HepG2 (cell line): ENCODE measurements around the gene DUS1L. TPM values are rescaled to one million over a fixed set of nuclear protein-coding genes. Genes with fewer than 3 reads are reported as not detected.

ENCODE experiments used
- AGO2 ChIP-seq: fragments of 200-400 bp; formaldehyde crosslinking; optimal IDR thresholded peaks from 2 replicates; pipeline ENCODE3; 2017; ENCODE audit warnings: mild to moderate bottlenecking, low read depth, low read length, moderate library complexity
- GLMP ChIP-seq: sonication (generic); formaldehyde crosslinking; IDR thresholded peaks from 2 replicates; pipeline ENCODE4 v1.9.0; 2021; ENCODE audit warnings: missing genetic modification reagents, mild to moderate bottlenecking, borderline replicate concordance
- HDAC6 ChIP-seq: fragments of 200-600 bp; sonication (generic); IDR thresholded peaks from 2 replicates; pipeline ENCODE4 v1.7.0; 2017; ENCODE audit warnings: mild to moderate bottlenecking, antibody characterized with exemption, low read length, low read depth
- HES4 ChIP-seq: sonication (generic); formaldehyde crosslinking; IDR thresholded peaks from 2 replicates; pipeline ENCODE4 v1.9.0; 2021; ENCODE audit warnings: mild to moderate bottlenecking, missing genetic modification reagents, borderline replicate concordance
- JARID2 ChIP-seq: sonication (generic); formaldehyde crosslinking; IDR thresholded peaks from 2 replicates; pipeline ENCODE4 v1.8.1; 2023; ENCODE audit warnings: missing genetic modification reagents, inconsistent platforms; ENCODE audit not compliant: insufficient replicate concordance
- KLF13 ChIP-seq: sonication (generic); formaldehyde crosslinking; IDR thresholded peaks from 2 replicates; pipeline ENCODE4 v1.4.0; 2020; ENCODE audit warnings: mild to moderate bottlenecking, missing genetic modification reagents
- NR2C2 ChIP-seq: sonication (generic); formaldehyde crosslinking; IDR thresholded peaks from 2 replicates; pipeline ENCODE4 v1.4.0; 2020; ENCODE audit warnings: missing genetic modification reagents, mild to moderate bottlenecking, moderate library complexity, borderline replicate concordance
- SMAD3 ChIP-seq: sonication (generic); formaldehyde crosslinking; IDR thresholded peaks from 2 replicates; pipeline ENCODE4 v1.4.0; 2020; ENCODE audit warnings: missing genetic modification reagents
- SMARCE1 ChIP-seq: fragments of 450-650 bp; IDR thresholded peaks from 2 replicates; pipeline ENCODE4 v1.6.1; 2017; ENCODE audit warnings: borderline replicate concordance
- TFDP1 ChIP-seq: IDR thresholded peaks from 2 replicates; pipeline ENCODE4 v1.6.1; 2016; ENCODE audit warnings: missing compliant biosample characterization, missing genetic modification reagents, borderline replicate concordance
- TMF1 ChIP-seq: sonication (generic); formaldehyde crosslinking; IDR thresholded peaks from 2 replicates; pipeline ENCODE4 v1.8.1; 2022; ENCODE audit warnings: low read depth, missing genetic modification reagents
- ZBTB1 ChIP-seq: sonication (generic); formaldehyde crosslinking; IDR thresholded peaks from 2 replicates; pipeline ENCODE4 v1.4.0; 2020; ENCODE audit warnings: missing genetic modification reagents, borderline replicate concordance
- ZNF430 ChIP-seq: sonication (generic); formaldehyde crosslinking; IDR thresholded peaks from 2 replicates; pipeline ENCODE4 v1.9.0; 2021; ENCODE audit warnings: mild to moderate bottlenecking, missing genetic modification reagents
- ZNF513 ChIP-seq: sonication (generic); formaldehyde crosslinking; conservative IDR thresholded peaks from 2 replicates; pipeline ENCODE4 v1.5.0; 2020; ENCODE audit warnings: missing genetic modification reagents
- ZNF557 ChIP-seq: sonication (generic); formaldehyde crosslinking; IDR thresholded peaks from 2 replicates; pipeline ENCODE4 v1.4.0; 2020; ENCODE audit warnings: missing genetic modification reagents
- ZNF569 ChIP-seq: sonication (generic); formaldehyde crosslinking; IDR thresholded peaks from 2 replicates; pipeline ENCODE4 v1.5.0; 2020; ENCODE audit warnings: mild to moderate bottlenecking, missing genetic modification reagents, moderate library complexity, borderline replicate concordance
- ZNF83 ChIP-seq: sonication (generic); formaldehyde crosslinking; IDR thresholded peaks from 2 replicates; pipeline ENCODE4 v1.4.0; 2020; ENCODE audit warnings: missing genetic modification reagents, mild to moderate bottlenecking, borderline replicate concordance
- ZNF841 ChIP-seq: sonication (generic); formaldehyde crosslinking; IDR thresholded peaks from 2 replicates; pipeline ENCODE4 v1.8.1; 2023; ENCODE audit warnings: missing genetic modification reagents, borderline replicate concordance
- polyA plus RNA-seq, 8 experiments: library from polyadenylated mRNA; depleted of rRNA in 3 of 8; stranded (reverse) in 7 of 8; unstranded in 1 of 8; fragments of >200 nt; fragmentation: Illumina TruSeq in 4 of 8; extraction: Trizol in 4 of 8; gene quantifications; 2 replicates each; pipeline versions ENCODE4 v1.2.1 to v1.2.3, GENCODE V29; 2011 to 2016; ENCODE audit warnings: low read depth in 4 of 8, missing spikeins in 1 of 8, mixed read lengths in 1 of 8; ENCODE audit not compliant: insufficient read depth in 1 of 8
- total RNA-seq, 5 experiments: library from RNA; depleted of rRNA; stranded (reverse); fragments of >200 nt; fragmentation: Illumina TruSeq; extraction: Trizol; gene quantifications; 2 replicates each; pipeline ENCODE4 v1.2.3, GENCODE V29; 2016; ENCODE audit warnings: low read depth in 1 of 5
- TF ChIP-seq, protein P1 (sequence below): sonication (generic); formaldehyde crosslinking; IDR thresholded peaks from 2 replicates; pipeline ENCODE4 v1.5.0; 2020; ENCODE audit warnings: missing genetic modification reagents, mild to moderate bottlenecking, borderline replicate concordance
- TF ChIP-seq, protein P2 (sequence below): sonication (generic); formaldehyde crosslinking; IDR thresholded peaks from 2 replicates; pipeline ENCODE4 v1.5.1; 2020; ENCODE audit warnings: missing genetic modification reagents, mild to moderate bottlenecking, borderline replicate concordance

DUS1L gene
- total and polyA plus RNA-seq, 2 of the 13 experiments (the other 11 are each of a cell fraction or from before 2014, with no cell fraction given) = 81.0 to 109 TPM

- TF ChIP-seq ZNF569 (no peak), ZNF430 (CRISPR knock-in tag) (peak; percentile 80), GLMP (CRISPR knock-in tag) (no peak), KLF13 (CRISPR knock-in tag) (no peak), TFDP1 (no peak), AGO2 (peak; percentile 97), SMAD3 (no peak), JARID2 (CRISPR knock-in tag) (peak; percentile 17), HDAC6 (no peak), SMARCE1 (no peak), ZBTB1 (CRISPR knock-in tag) (no peak), ZNF841 (CRISPR knock-in tag) (no peak), HES4 (CRISPR knock-in tag) (no peak), TMF1 (CRISPR knock-in tag) (0 out of 2 replicates have a peak, but pooled peaks have one; percentile 7), ZNF513 (CRISPR knock-in tag) (no peak), ZNF557 (CRISPR knock-in tag) (no peak), NR2C2 (CRISPR knock-in tag) (0 out of 2 replicates have a peak, but pooled peaks have one; percentile 37), ZNF83 (CRISPR knock-in tag) (no peak; the same call in 1 of the 2 replicates)
- TF ChIP-seq, protein P1, sequence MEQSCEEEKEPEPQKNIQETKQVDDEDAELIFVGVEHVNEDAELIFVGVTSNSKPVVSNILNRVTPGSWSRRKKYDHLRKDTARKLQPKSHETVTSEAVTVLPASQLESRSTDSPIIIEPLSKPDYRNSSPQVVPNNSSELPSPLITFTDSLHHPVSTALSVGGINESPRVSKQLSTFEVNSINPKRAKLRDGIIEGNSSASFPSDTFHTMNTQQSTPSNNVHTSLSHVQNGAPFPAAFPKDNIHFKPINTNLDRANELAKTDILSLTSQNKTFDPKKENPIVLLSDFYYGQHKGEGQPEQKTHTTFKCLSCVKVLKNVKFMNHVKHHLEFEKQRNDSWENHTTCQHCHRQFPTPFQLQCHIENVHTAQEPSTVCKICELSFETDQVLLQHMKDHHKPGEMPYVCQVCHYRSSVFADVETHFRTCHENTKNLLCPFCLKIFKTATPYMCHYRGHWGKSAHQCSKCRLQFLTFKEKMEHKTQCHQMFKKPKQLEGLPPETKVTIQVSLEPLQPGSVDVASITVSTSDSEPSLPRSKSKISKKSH (CRISPR knock-in tag) = peak; percentile 74; the same call in 1 of the 2 replicates
- TF ChIP-seq, protein P2, sequence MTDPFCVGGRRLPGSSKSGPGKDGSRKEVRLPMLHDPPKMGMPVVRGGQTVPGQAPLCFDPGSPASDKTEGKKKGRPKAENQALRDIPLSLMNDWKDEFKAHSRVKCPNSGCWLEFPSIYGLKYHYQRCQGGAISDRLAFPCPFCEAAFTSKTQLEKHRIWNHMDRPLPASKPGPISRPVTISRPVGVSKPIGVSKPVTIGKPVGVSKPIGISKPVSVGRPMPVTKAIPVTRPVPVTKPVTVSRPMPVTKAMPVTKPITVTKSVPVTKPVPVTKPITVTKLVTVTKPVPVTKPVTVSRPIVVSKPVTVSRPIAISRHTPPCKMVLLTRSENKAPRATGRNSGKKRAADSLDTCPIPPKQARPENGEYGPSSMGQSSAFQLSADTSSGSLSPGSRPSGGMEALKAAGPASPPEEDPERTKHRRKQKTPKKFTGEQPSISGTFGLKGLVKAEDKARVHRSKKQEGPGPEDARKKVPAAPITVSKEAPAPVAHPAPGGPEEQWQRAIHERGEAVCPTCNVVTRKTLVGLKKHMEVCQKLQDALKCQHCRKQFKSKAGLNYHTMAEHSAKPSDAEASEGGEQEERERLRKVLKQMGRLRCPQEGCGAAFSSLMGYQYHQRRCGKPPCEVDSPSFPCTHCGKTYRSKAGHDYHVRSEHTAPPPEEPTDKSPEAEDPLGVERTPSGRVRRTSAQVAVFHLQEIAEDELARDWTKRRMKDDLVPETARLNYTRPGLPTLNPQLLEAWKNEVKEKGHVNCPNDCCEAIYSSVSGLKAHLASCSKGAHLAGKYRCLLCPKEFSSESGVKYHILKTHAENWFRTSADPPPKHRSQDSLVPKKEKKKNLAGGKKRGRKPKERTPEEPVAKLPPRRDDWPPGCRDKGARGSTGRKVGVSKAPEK (CRISPR knock-in tag) = no peak
Measured at GRCh38 chr17:82098939-82099763, 33.5 kb upstream of the DUS1L start (continued).
